T-cell (primary cell): ENCODE measurements around the gene DCC. TPM values are rescaled to one million over a fixed set of nuclear protein-coding genes. Genes with fewer than 3 reads are reported as not detected.

Experiments used
- ATAC-seq, 4 experiments: fragments of 200-7000 bp in 3 of 4; fragments of 150-1000 bp in 1 of 4; cut with Tn5 transposase; replicated peaks in 1 of 4; 1 replicate in 3 of 4; 2 replicates in 1 of 4; pipeline ENCODE4 v1.10.0; 2021; ENCODE audit warnings: moderate library complexity in 3 of 4, mild to moderate bottlenecking in 2 of 4, moderate number of reproducible peaks in 1 of 4
- CTCF ChIA-PET, 2 donors: fragments of 300-600 bp; sonication (Branson Sonifier 250); formaldehyde crosslinking; loops; one replicate each; lab custom pipeline; 2022; ENCODE audit warnings: antibody characterized with exemption in 2 of 2; lab: Charles Lee
- POLR2A ChIA-PET, 2 donors: fragments of 300-600 bp; sonication (Branson Sonifier 250); formaldehyde crosslinking; loops; one replicate each; lab custom pipeline; 2022; ENCODE audit warnings: antibody characterized with exemption in 2 of 2; lab: Charles Lee
- DNase-seq, 35 experiments: peaks; one replicate each; pipeline versions ENCODE4 v3.0.0 to v3.0.0-alpha.2; 2013 to 2023
- H3K27ac ChIP-seq: one replicate; pipeline ENCODE4 v1.5.1; 2013; ENCODE audit warnings: low read length
- H3K27me3 ChIP-seq, 2 experiments: replicated peaks in 1 of 2; 1 replicate in 1 of 2; 2 replicates in 1 of 2; pipeline versions ENCODE4 v1.6.1 to v1.7.0; 2013; ENCODE audit warnings: low read length in 1 of 2, mixed read lengths in 1 of 2; ENCODE audit not compliant: control insufficient read depth in 2 of 2, insufficient read depth in 2 of 2; ENCODE audit errors: extremely low read depth in 1 of 2
- H3K36me3 ChIP-seq, 2 donors: 1 replicate in 1 of 2; 2 replicates in 1 of 2; pipeline versions ENCODE4 v1.6.1 to v1.7.0; 2013; ENCODE audit warnings: low read length in 1 of 2; ENCODE audit not compliant: control insufficient read depth in 2 of 2, insufficient read depth in 1 of 2; ENCODE audit errors: extremely low read depth in 1 of 2
- H3K4me1 ChIP-seq, 2 experiments: 1 replicate in 1 of 2; 2 replicates in 1 of 2; pipeline versions ENCODE4 v1.6.1 to v1.7.0; 2013; ENCODE audit warnings: low read length in 2 of 2, mixed read lengths in 1 of 2; ENCODE audit not compliant: insufficient read depth in 2 of 2, control insufficient read depth in 1 of 2; ENCODE audit errors: extremely low read depth in 1 of 2
- H3K4me3 ChIP-seq, 2 donors: 1 replicate in 1 of 2; 2 replicates in 1 of 2; pipeline versions ENCODE4 v1.5.1 to v1.7.0; 2013; ENCODE audit warnings: mild to moderate bottlenecking in 2 of 2, low read length in 1 of 2, moderate library complexity in 1 of 2; ENCODE audit not compliant: control insufficient read depth in 1 of 2; ENCODE audit errors: extremely low read depth in 1 of 2
- H3K9me3 ChIP-seq: 2 replicates; pipeline ENCODE4 v1.7.0; 2013
- H3K27ac Mint-ChIP-seq, 2 donors: one replicate each; pipeline ENCODE4 v1.8.0; 2020 to 2021; ENCODE audit warnings: mild to moderate bottlenecking in 2 of 2, mixed read lengths in 2 of 2
- H3K27me3 Mint-ChIP-seq, 2 donors: one replicate each; pipeline ENCODE4 v1.8.0; 2021 to 2022; ENCODE audit warnings: mixed read lengths in 2 of 2
- H3K36me3 Mint-ChIP-seq: one replicate; pipeline ENCODE4 v1.8.0; 2021; ENCODE audit warnings: mixed read lengths
- H3K4me1 Mint-ChIP-seq, 3 donors: one replicate each; pipeline ENCODE4 v1.8.0; 2020 to 2022; ENCODE audit warnings: mixed read lengths in 3 of 3, mild to moderate bottlenecking in 1 of 3
- H3K4me3 Mint-ChIP-seq, 3 donors: one replicate each; pipeline ENCODE4 v1.8.0; 2020 to 2022; ENCODE audit warnings: mild to moderate bottlenecking in 3 of 3, mixed read lengths in 3 of 3, moderate library complexity in 3 of 3
- H3K9me3 Mint-ChIP-seq, 3 donors: one replicate each; pipeline ENCODE4 v1.8.0; 2020 to 2022; ENCODE audit warnings: mixed read lengths in 3 of 3
- WGBS: methylation state at CpG from one replicate; pipeline ENCODE4 v1.1.5; 2013; ENCODE audit warnings: missing lambda C conversion rate; ENCODE audit not compliant: insufficient coverage; 5-methylcytosine and 5-hydroxymethylcytosine counted together
- total RNA-seq, 35 experiments: library from RNA in 6 of 35; stranded (reverse) in 6 of 35; fragments of 120-200 nt in 1 of 35; gene quantifications; one replicate each; pipeline versions ENCODE4 v1.2.1 to v1.2.4 and lab custom pipeline; 2013 to 2026

Gene DCC
- total RNA-seq, 5 donors from 2014 or later (not counting 1 experiment from before 2014, with no cell fraction given) = not detected

GRCh38 chr18:53033128-53033527 is 693.1 kb downstream of the DCC start:
- DNase-seq = no peak
- H3K4me3 ChIP-seq = no peak overlapping the region
- no peaks in the 10 kb centered on the region for H3K9me3 Mint-ChIP-seq
- no peaks in the 10 kb centered on the region for H3K36me3 ChIP-seq
- no peak overlapping the region for H3K27ac Mint-ChIP-seq
- no peaks in the 10 kb centered on the region for H3K4me1 Mint-ChIP-seq
- H3K9me3 ChIP-seq = no peaks in the 10 kb centered on the region
- POLR2A ChIA-PET = no interaction called here
- H3K27me3 Mint-ChIP-seq = no peaks in the 10 kb centered on the region
- 73% methylated on average over 1 of the region's 3 CpGs for WGBS
- no peaks in the 10 kb centered on the region for H3K4me1 ChIP-seq
- ATAC-seq = no peak
- no peaks in the 10 kb centered on the region for H3K27me3 ChIP-seq
- no peaks in the 10 kb centered on the region for H3K36me3 Mint-ChIP-seq
- CTCF ChIA-PET = no interaction called here
- H3K27ac ChIP-seq = no peak overlapping the region
- H3K4me3 Mint-ChIP-seq = no peak overlapping the region

- no peak for ATAC-seq
- ChIA-PET POLR2A (interaction anchor here in 1 of 2 donors (0.6 kb wide), 1 partner anchor 103 kb away, joined by 4 read pairs; no protein-coding TSS in a partner anchor), CTCF (no interaction called here)
- Mint-ChIP-seq H3K27me3 (no peaks in the 10 kb centered on the region), H3K4me3 (no peak overlapping the region), H3K27ac (no peak overlapping the region), H3K9me3 (peaks cover 0 to 3% (median 3%) of the 10 kb centered on the region in 3 donors), H3K4me1 (no peaks in the 10 kb centered on the region), H3K36me3 (no peaks in the 10 kb centered on the region)
- Histone ChIP-seq H3K27ac (no peak overlapping the region), H3K27me3 (no peaks in the 10 kb centered on the region), H3K4me1 (no peaks in the 10 kb centered on the region), H3K36me3 (no peaks in the 10 kb centered on the region), H3K4me3 (no peak overlapping the region), H3K9me3 (no peaks in the 10 kb centered on the region)
- no peak for DNase-seq
Observed at GRCh38 chr18:53038608-53039007, 698.6 kb downstream of the DCC start.

- H3K27me3 Mint-ChIP-seq = no peaks in the 10 kb centered on the region
- Histone ChIP-seq H3K27ac (no peak overlapping the region), H3K27me3 (no peaks in the 10 kb centered on the region), H3K36me3 (no peaks in the 10 kb centered on the region), H3K4me3 (no peak overlapping the region), H3K9me3 (no peaks in the 10 kb centered on the region), H3K4me1 (no peaks in the 10 kb centered on the region)
- no peak overlapping the region for H3K4me3 Mint-ChIP-seq
- no peak overlapping the region for H3K27ac Mint-ChIP-seq
- DNase-seq (no peak), ATAC-seq (no peak)
- H3K36me3 Mint-ChIP-seq = no peaks in the 10 kb centered on the region
- 80% methylated on average over 1 of the region's 3 CpGs for WGBS
- ChIA-PET CTCF (no interaction called here), POLR2A (no interaction called here)
- no peaks in the 10 kb centered on the region for H3K4me1 Mint-ChIP-seq
- peaks cover 0 to 7% (median 3%) of the 10 kb centered on the region in 3 donors for H3K9me3 Mint-ChIP-seq
Observed at GRCh38 chr18:53040286-53040685, 700.3 kb downstream of the DCC start.

- no peak overlapping the region for H3K27ac ChIP-seq
- no peaks in the 10 kb centered on the region for H3K27me3 ChIP-seq
- Mint-ChIP-seq H3K27me3 (no peaks in the 10 kb centered on the region), H3K27ac (no peak overlapping the region), H3K4me3 (no peak overlapping the region), H3K4me1 (no peaks in the 10 kb centered on the region), H3K9me3 (peaks cover 3 to 13% (median 7%) of the 10 kb centered on the region in 3 donors), H3K36me3 (no peaks in the 10 kb centered on the region)
- ChIA-PET POLR2A (no interaction called here), CTCF (no interaction called here)
- ATAC-seq (no peak), DNase-seq (no peak)
- H3K4me1 ChIP-seq = no peaks in the 10 kb centered on the region
- H3K9me3 ChIP-seq = no peaks in the 10 kb centered on the region
- no peak overlapping the region for H3K4me3 ChIP-seq
- H3K36me3 ChIP-seq = no peaks in the 10 kb centered on the region
- WGBS = 90% methylated on average over 2 of the region's 6 CpGs
Observed at GRCh38 chr18:53056064-53056463, 716.1 kb downstream of the DCC start.

GRCh38 chr18:53070788-53071187 is 730.8 kb downstream of the DCC start:
- Histone ChIP-seq H3K27ac (no peak overlapping the region), H3K27me3 (no peaks in the 10 kb centered on the region), H3K9me3 (no peaks in the 10 kb centered on the region), H3K4me3 (no peak overlapping the region), H3K36me3 (no peaks in the 10 kb centered on the region), H3K4me1 (no peaks in the 10 kb centered on the region)
- WGBS = no CpG with 5 or more reads among the region's 6 CpGs
- Mint-ChIP-seq H3K27ac (no peak overlapping the region), H3K27me3 (no peaks in the 10 kb centered on the region), H3K4me3 (no peak overlapping the region), H3K9me3 (peaks cover 0 to 16% (median 10%) of the 10 kb centered on the region in 3 donors), H3K4me1 (no peaks in the 10 kb centered on the region), H3K36me3 (no peaks in the 10 kb centered on the region)
- ChIA-PET POLR2A (no interaction called here), CTCF (no interaction called here)
- ATAC-seq (no peak), DNase-seq (no peak)

- ChIA-PET POLR2A (no interaction called here), CTCF (no interaction called here)
- WGBS = 57% methylated on average over 1 of the region's 2 CpGs
- no peaks in the 10 kb centered on the region for H3K4me1 Mint-ChIP-seq
- Histone ChIP-seq H3K9me3 (no peaks in the 10 kb centered on the region), H3K27ac (no peak overlapping the region), H3K27me3 (no peaks in the 10 kb centered on the region), H3K4me1 (no peaks in the 10 kb centered on the region), H3K4me3 (no peak overlapping the region), H3K36me3 (no peaks in the 10 kb centered on the region)
- DNase-seq (no peak), ATAC-seq (no peak)
- H3K36me3 Mint-ChIP-seq = no peaks in the 10 kb centered on the region
- H3K9me3 Mint-ChIP-seq = peaks cover 9 to 11% (median 11%) of the 10 kb centered on the region in 3 donors
- H3K27me3 Mint-ChIP-seq = no peaks in the 10 kb centered on the region
- no peak overlapping the region for H3K27ac Mint-ChIP-seq
- H3K4me3 Mint-ChIP-seq = no peak overlapping the region
Observed at GRCh38 chr18:53080687-53081086, 740.7 kb downstream of the DCC start.

- Histone ChIP-seq H3K27me3 (no peaks in the 10 kb centered on the region), H3K36me3 (no peaks in the 10 kb centered on the region), H3K27ac (no peak overlapping the region), H3K4me3 (no peak overlapping the region), H3K4me1 (no peaks in the 10 kb centered on the region), H3K9me3 (no peaks in the 10 kb centered on the region)
- Mint-ChIP-seq H3K4me1 (no peaks in the 10 kb centered on the region), H3K27ac (no peak overlapping the region), H3K9me3 (peaks cover 0 to 12% (median 4%) of the 10 kb centered on the region in 3 donors), H3K36me3 (no peaks in the 10 kb centered on the region), H3K27me3 (no peaks in the 10 kb centered on the region), H3K4me3 (no peak overlapping the region)
- ChIA-PET POLR2A (no interaction called here), CTCF (no interaction called here)
- ATAC-seq = no peak
- DNase-seq = no peak
- WGBS = 86% methylated on average over 3 of the region's 5 CpGs
Observed at GRCh38 chr18:53093636-53094035, 753.6 kb downstream of the DCC start.
